HG03064 (cell line): ENCODE results near the gene PREPL.
"Not testable (repeated sequence)": the region's sequence is repeated elsewhere in the genome, so short reads cannot be mapped to it uniquely, and the experiment has no call there.

Experiments
- ATAC-seq: cut with Tn5 transposase; IDR thresholded peaks from one replicate; pipeline ENCODE4 v1.9.1; 2021; ENCODE audit warnings: low read depth; ENCODE audit not compliant: unreplicated experiment

The PREPL gene

GRCh38 chr2:44361330-44362206, at the start of gene PREPL, which contains the start of gene CAMKMT:
Gene PREPL (minus strand): TSS chr2:44361494. CDS start chr2:44346342, 15,152 bp downstream.
Gene CAMKMT (plus strand): TSS chr2:44361947.
- peak; percentile 66 for ATAC-seq

- no peak for ATAC-seq
Observed at GRCh38 chr2:44398243-44398897, 37.1 kb upstream of the PREPL start.

- no peak for ATAC-seq
Observed at GRCh38 chr2:44397447-44398175, 36.3 kb upstream of the PREPL start.

- no peak for ATAC-seq
Observed at GRCh38 chr2:44392338-44392943, 31.1 kb upstream of the PREPL start.

GRCh38 chr2:44389895-44390294, 28.6 kb upstream of the PREPL start:
- ATAC-seq, result no peak

- ATAC-seq, result no peak
Observed at GRCh38 chr2:44388877-44389276, 27.6 kb upstream of the PREPL start.

GRCh38 chr2:44385226-44385625, 23.9 kb upstream of the PREPL start:
- ATAC-seq, result not testable (repeated sequence)

- ATAC-seq, result no peak
Observed at GRCh38 chr2:44377486-44377885, 16.2 kb upstream of the PREPL start.

GRCh38 chr2:44372246-44372645, 11.0 kb upstream of the PREPL start:
- ATAC-seq, result no peak

- no peak for ATAC-seq
Observed at GRCh38 chr2:44371445-44371844, 10.2 kb upstream of the PREPL start.

- no peak for ATAC-seq
Observed at GRCh38 chr2:44369392-44369791, 8.1 kb upstream of the PREPL start.

GRCh38 chr2:44367591-44367990, 6.3 kb upstream of the PREPL start:
- ATAC-seq, result no peak

GRCh38 chr2:44364604-44365003, 3.3 kb upstream of the PREPL start:
- no peak for ATAC-seq

GRCh38 chr2:44362207-44363015, 1.1 kb upstream of the PREPL start:
- peak; percentile 25 for ATAC-seq

- no peak for ATAC-seq
Observed at GRCh38 chr2:44360749-44361329, 455 bp downstream of the PREPL start.

GRCh38 chr2:44358503-44358902, 2.8 kb downstream of the PREPL start:
- ATAC-seq, result peak; percentile 32

- ATAC-seq, result no peak
Observed at GRCh38 chr2:44354761-44355160, 6.5 kb downstream of the PREPL start.

GRCh38 chr2:44352510-44352909, 8.8 kb downstream of the PREPL start:
- ATAC-seq, result no peak

GRCh38 chr2:44351676-44352075, 9.6 kb downstream of the PREPL start:
- no peak for ATAC-seq

GRCh38 chr2:44351088-44351487, 10.2 kb downstream of the PREPL start:
- ATAC-seq, result no peak
